ENCODE results near the gene ACTL10. TPM values are rescaled to one million over a fixed set of nuclear protein-coding genes. Genes with fewer than 3 reads are reported as not detected.
A peak's percentile ranks its signal among the peaks of the same experiment; 100 is the strongest.

The ACTL10 gene
- total RNA-seq, 1 experiment from 2014 or later, result 0.46 TPM

- WGBS (ENCODE audit: extremely low coverage, insufficient read length, low lambda C conversion rate), result 100% methylated on average over 2 of the region's 16 CpGs
- H4K5ac ChIP-seq (ENCODE audit: insufficient read length, low read depth, low read length), result no peak overlapping the region
- no peak overlapping the region for H3K27ac Mint-ChIP-seq
- H4K20me1 ChIP-seq (ENCODE audit: control insufficient read depth, insufficient read depth, insufficient read length), result no peaks in the 10 kb centered on the region
- no peak overlapping the region for H3T11ph ChIP-seq (ENCODE audit: low read length)
- H3K79me2 ChIP-seq (ENCODE audit: insufficient read depth, low read length), result no peaks in the 10 kb centered on the region
- no peaks in the 10 kb centered on the region for H3K23me2 ChIP-seq (ENCODE audit: insufficient read length, low read depth, low read length, poor library complexity, severe bottlenecking)
- H4K8ac ChIP-seq (replicated peaks; ENCODE audit: insufficient read length, low read depth, low read length), result no peak overlapping the region
- no peak overlapping the region for H2BK15ac ChIP-seq (ENCODE audit: low read depth, low read length)
- peaks cover 0 to 4% (median 0%) of the 10 kb centered on the region in 3 experiments; a peak in 1 of 7 replicates for H3K36me3 Mint-ChIP-seq (ENCODE audit: insufficient read depth in 1 of 3, low read depth in 3 of 3)
- H2AK5ac ChIP-seq (ENCODE audit: insufficient read length, low read length), result no peak overlapping the region
- peak; percentile 89 for DNase-seq
- H3K4me3 Mint-ChIP-seq, result no peak overlapping the region
- H3K4me2 ChIP-seq (ENCODE audit: insufficient read depth, insufficient read length, low read length), result no peak overlapping the region
- TF ChIP-seq CTCF (conservative IDR thresholded peaks at IDR 0.05), result no peak
- H4K91ac ChIP-seq (ENCODE audit: insufficient read length, low read depth, low read length), result no peak overlapping the region
- H3K79me1 ChIP-seq (ENCODE audit: insufficient read depth, low read depth, low read length, poor library complexity, severe bottlenecking), result no peaks in the 10 kb centered on the region
- H3K27me3 Mint-ChIP-seq (ENCODE audit: low read depth), result no peaks in the 10 kb centered on the region
- peaks cover 13 to 25% of the 10 kb centered on the region in 2 experiments for H3K4me1 Mint-ChIP-seq
- H3K56ac ChIP-seq (ENCODE audit: insufficient read length, low read depth, low read length), result no peak overlapping the region
- H3K4me1 ChIP-seq (ENCODE audit: insufficient read depth, low read length), result no peaks in the 10 kb centered on the region; the same call in 1 of the 2 replicates
- no peak overlapping the region for H2BK20ac ChIP-seq (ENCODE audit: low read depth, low read length, poor library complexity, severe bottlenecking)
- no peaks in the 10 kb centered on the region for H3K9me3 ChIP-seq (ENCODE audit: control insufficient read depth, low read depth, low read length)
- H2BK120ac ChIP-seq (ENCODE audit: low read depth, low read length, poor library complexity, severe bottlenecking), result no peak overlapping the region
- no peak overlapping the region for H2BK5ac ChIP-seq (ENCODE audit: insufficient read length, low read length)
- no peaks in the 10 kb centered on the region for H3K27me3 ChIP-seq (ENCODE audit: insufficient read depth, low read length)
- H3K9ac ChIP-seq (ENCODE audit: extremely low read depth, insufficient read length, low read length), result no peak overlapping the region
- no peak overlapping the region for H2BK12ac ChIP-seq (ENCODE audit: insufficient read length, low read depth, low read length)
- peak overlapping the region; percentile 53 for H3K18ac ChIP-seq (ENCODE audit: insufficient read length, low read depth, low read length)
- no peak overlapping the region for H3K27ac ChIP-seq (ENCODE audit: insufficient read length, low read depth, low read length)
- no peak overlapping the region for H2AFZ ChIP-seq (ENCODE audit: low read length)
- H3K14ac ChIP-seq (ENCODE audit: insufficient read depth, low read length), result no peak overlapping the region
- no peak overlapping the region for H3K23ac ChIP-seq (ENCODE audit: insufficient read length, low read depth, low read length)
- no peak overlapping the region for H3K4ac ChIP-seq (ENCODE audit: low read depth, low read length)
- no peaks in the 10 kb centered on the region; a peak in 1 of 5 replicates for H3K9me3 Mint-ChIP-seq
Measured at GRCh38 chr20:33709905-33710541, 43.3 kb downstream of the ACTL10 start.

Measured in H9 (cell line).